CD4-positive, alpha-beta T cell (primary cell): ENCODE data around the gene LILRA5. TPM values are rescaled to one million over a fixed set of nuclear protein-coding genes. Genes with fewer than 3 reads are reported as not detected.
"Not testable (repeated sequence)": the region's sequence is repeated elsewhere in the genome, so short reads cannot be mapped to it uniquely, and the experiment has no call there.

ENCODE experiments used
- ATAC-seq: fragments of 200-7000 bp; cut with Tn5 transposase; one replicate; pipeline ENCODE4 v1.10.0; 2022; ENCODE audit warnings: mild to moderate bottlenecking; ENCODE audit not compliant: poor library complexity
- CTCF ChIA-PET: fragments of 350-600 bp; sonication (Branson Sonifier 250); formaldehyde crosslinking; loops from one replicate; lab custom pipeline; 2021; ENCODE audit warnings: antibody characterized with exemption, inconsistent platforms; lab: Charles Lee
- POLR2A ChIA-PET: fragments of 350-600 bp; sonication (Branson Sonifier 250); formaldehyde crosslinking; loops from one replicate; lab custom pipeline; 2021; ENCODE audit warnings: antibody characterized with exemption, inconsistent platforms; lab: Charles Lee
- DNase-seq, 14 experiments: peaks; one replicate each; pipeline ENCODE4 v3.0.0-alpha.2; 2013 to 2020; ENCODE audit warnings: mixed read lengths in 2 of 14
- H3K27ac ChIP-seq, 2 donors: one replicate each; pipeline versions ENCODE4 v1.5.1 to v1.7.0; 2013; ENCODE audit warnings: low read length in 2 of 2, low read depth in 1 of 2, mild to moderate bottlenecking in 1 of 2
- H3K27me3 ChIP-seq, 2 experiments: 1 replicate in 1 of 2; 2 replicates in 1 of 2; pipeline versions ENCODE4 v1.6.1 to v1.7.0; 2013; ENCODE audit warnings: low read length in 2 of 2, control low read depth in 1 of 2, mild to moderate bottlenecking in 1 of 2, moderate library complexity in 1 of 2; ENCODE audit not compliant: insufficient read depth in 2 of 2, control insufficient read depth in 1 of 2
- H3K36me3 ChIP-seq: one replicate; pipeline ENCODE4 v1.6.1; 2013; ENCODE audit warnings: low read length, control low read depth; ENCODE audit not compliant: insufficient read depth
- H3K4me1 ChIP-seq: one replicate; pipeline ENCODE4 v1.6.1; 2013; ENCODE audit warnings: low read length, control low read depth; ENCODE audit not compliant: insufficient read depth
- H3K4me3 ChIP-seq: one replicate; pipeline ENCODE4 v1.5.1; 2013; ENCODE audit warnings: mild to moderate bottlenecking, low read length, moderate library complexity
- H3K9me3 ChIP-seq, 2 experiments: 1 replicate in 1 of 2; 2 replicates in 1 of 2; pipeline versions ENCODE4 v1.6.1 to v1.7.0; 2013; ENCODE audit warnings: low read length in 2 of 2, mild to moderate bottlenecking in 2 of 2, control low read depth in 1 of 2, moderate library complexity in 1 of 2; ENCODE audit not compliant: control insufficient read depth in 1 of 2, insufficient read depth in 1 of 2
- H3K27ac Mint-ChIP-seq: one replicate; pipeline ENCODE4 v1.8.0; 2020; ENCODE audit warnings: mixed read lengths
- H3K27me3 Mint-ChIP-seq: one replicate; pipeline ENCODE4 v1.8.0; 2021; ENCODE audit warnings: mixed read lengths
- H3K36me3 Mint-ChIP-seq: one replicate; pipeline ENCODE4 v1.8.0; 2021; ENCODE audit warnings: low read depth, mixed read lengths
- H3K4me1 Mint-ChIP-seq: one replicate; pipeline ENCODE4 v1.8.0; 2021; ENCODE audit warnings: low read depth, mixed read lengths
- H3K4me3 Mint-ChIP-seq: one replicate; pipeline ENCODE4 v1.8.0; 2020; ENCODE audit warnings: mild to moderate bottlenecking, mixed read lengths
- H3K9me3 Mint-ChIP-seq: one replicate; pipeline ENCODE4 v1.8.0; 2020; ENCODE audit warnings: mixed read lengths
- CTCF ChIP-seq: fragments of 200-600 bp; IDR thresholded peaks from one replicate; pipeline ENCODE4 v1.8.0; 2022; ENCODE audit warnings: antibody characterized with exemption, mild to moderate bottlenecking
- intact Hi-C, 2 experiments: fragments of 100-400 bp; cut with DNase I in 1 of 2; cut with micrococcal nuclease in 1 of 2; formaldehyde crosslinking; loops; one replicate each; pipeline versions ENCODE4 v1.15.1 to v1.9.0; 2023 to 2025; cut with DNase I, micrococcal nuclease
- total RNA-seq, 174 experiments: library from RNA in 2 of 174; stranded (reverse) in 2 of 174; gene quantifications; one replicate each; pipeline ENCODE4 v1.2.3 and lab custom pipeline; 2021 to 2026

LILRA5 gene
- total RNA-seq, 2 experiments from 2014 or later, result 1.5 TPM

- H3K9me3 Mint-ChIP-seq, result no peaks in the 10 kb centered on the region
- DNase-seq (no peak), ATAC-seq (no peak)
- Histone ChIP-seq H3K9me3 (no peaks in the 10 kb centered on the region), H3K4me3 (no peak overlapping the region), H3K27ac (no peak overlapping the region), H3K4me1 (peaks cover 7% of the 10 kb centered on the region), H3K27me3 (no peaks in the 10 kb centered on the region), H3K36me3 (no peaks in the 10 kb centered on the region)
- H3K27me3 Mint-ChIP-seq, result no peaks in the 10 kb centered on the region
- H3K4me3 Mint-ChIP-seq, result no peak overlapping the region
- intact Hi-C loops, result no loop called here
- H3K27ac Mint-ChIP-seq, result no peak overlapping the region
- no peak for TF ChIP-seq CTCF
- H3K4me1 Mint-ChIP-seq, result peaks cover 9% of the 10 kb centered on the region
- ChIA-PET CTCF (no interaction called here), POLR2A (no interaction called here)
- H3K36me3 Mint-ChIP-seq, result no peaks in the 10 kb centered on the region
These were observed 18.7 kb upstream of the LILRA5 start for GRCh38 chr19:54331626-54332025.

GRCh38 chr19:54329476-54330165, 16.7 kb upstream of the LILRA5 start:
- intact Hi-C loops, result no loop called here
- Mint-ChIP-seq H3K9me3 (no peaks in the 10 kb centered on the region), H3K27ac (no peak overlapping the region), H3K36me3 (no peaks in the 10 kb centered on the region), H3K27me3 (peaks cover 5% of the 10 kb centered on the region), H3K4me3 (no peak overlapping the region), H3K4me1 (peaks cover 14% of the 10 kb centered on the region)
- ChIA-PET POLR2A (no interaction called here), CTCF (no interaction called here)
- H3K9me3 ChIP-seq, result no peaks in the 10 kb centered on the region
- H3K4me1 ChIP-seq, result peaks cover 12% of the 10 kb centered on the region
- TF ChIP-seq CTCF, result no peak
- H3K4me3 ChIP-seq, result no peak overlapping the region
- H3K27me3 ChIP-seq, result no peaks in the 10 kb centered on the region
- no peaks in the 10 kb centered on the region for H3K36me3 ChIP-seq
- no peak overlapping the region for H3K27ac ChIP-seq
- no peak for DNase-seq
- no peak for ATAC-seq

- peaks cover 14% of the 10 kb centered on the region for H3K4me1 Mint-ChIP-seq
- peaks cover 12% of the 10 kb centered on the region for H3K4me1 ChIP-seq
- H3K4me3 Mint-ChIP-seq, H3K27ac ChIP-seq, H3K9me3 ChIP-seq, H3K27me3 Mint-ChIP-seq, POLR2A ChIA-PET, intact Hi-C loops, H3K4me3 ChIP-seq, ATAC-seq, H3K27me3 ChIP-seq, H3K36me3 ChIP-seq, H3K9me3 Mint-ChIP-seq, CTCF ChIA-PET, DNase-seq, H3K36me3 Mint-ChIP-seq, H3K27ac Mint-ChIP-seq: not testable (repeated sequence)
These were observed 15.8 kb upstream of the LILRA5 start for GRCh38 chr19:54328781-54329180.

- ATAC-seq (no peak), DNase-seq (no peak)
- intact Hi-C loops, result loop anchor here (1.0 to 2.0 kb wide), 2 partner anchors 29 to 66 kb away; no protein-coding TSS in a partner anchor
- H3K4me1 ChIP-seq, result peaks cover 12% of the 10 kb centered on the region
- H3K9me3 ChIP-seq, result no peaks in the 10 kb centered on the region
- no peak overlapping the region for H3K27ac ChIP-seq
- ChIA-PET POLR2A (no interaction called here), CTCF (interaction anchor here (1.1 to 2.1 kb wide), 2 partner anchors 53 to 65 kb away, joined by 3 to 12 read pairs; no protein-coding TSS in a partner anchor)
- Mint-ChIP-seq H3K36me3 (no peaks in the 10 kb centered on the region), H3K27ac (no peak overlapping the region), H3K4me3 (no peak overlapping the region), H3K4me1 (peaks cover 14% of the 10 kb centered on the region), H3K27me3 (peaks cover 18% of the 10 kb centered on the region), H3K9me3 (no peaks in the 10 kb centered on the region)
- no peaks in the 10 kb centered on the region for H3K36me3 ChIP-seq
- no peaks in the 10 kb centered on the region for H3K27me3 ChIP-seq
- no peak for TF ChIP-seq CTCF
- H3K4me3 ChIP-seq, result no peak overlapping the region
These were observed 12.7 kb upstream of the LILRA5 start for GRCh38 chr19:54325631-54326030.
